GF-D8 (cell line): ENCODE measurements around the gene COPZ2.
"Not testable (repeated sequence)": the region's sequence is repeated elsewhere in the genome, so short reads cannot be mapped to it uniquely, and the experiment has no call there.

Source experiments
- DNase-seq: peaks from one replicate; lab custom pipeline; 2025; lab: John Stamatoyannopoulos, UW

COPZ2 gene

DNA sequence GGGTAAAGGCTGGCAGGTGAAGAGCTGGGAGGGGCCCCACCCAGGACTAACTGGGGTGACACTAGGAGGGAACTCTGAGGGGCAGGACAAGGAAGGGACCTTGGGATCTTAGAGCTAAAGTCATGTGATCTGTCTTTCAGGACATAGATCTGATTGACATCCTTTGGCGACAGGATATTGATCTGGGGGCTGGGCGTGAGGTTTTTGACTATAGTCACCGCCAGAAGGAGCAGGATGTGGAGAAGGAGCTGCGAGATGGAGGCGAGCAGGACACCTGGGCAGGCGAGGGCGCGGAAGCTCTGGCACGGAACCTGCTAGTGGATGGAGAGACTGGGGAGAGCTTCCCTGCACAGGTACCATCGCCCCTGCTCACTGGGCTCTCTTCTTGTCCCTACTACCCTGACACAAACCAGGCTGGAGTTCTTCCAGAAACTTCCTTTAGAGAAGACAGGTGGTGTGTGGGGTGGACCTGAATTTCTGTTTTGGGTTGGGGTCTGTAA is 18.7 kb upstream of the COPZ2 start:
- no peak for DNase-seq

- DNase-seq = no peak
These were observed 18.1 kb upstream of the COPZ2 start for GRCh38 chr17:48055531-48056245.

- no peak for DNase-seq
These were observed 16.9 kb upstream of the COPZ2 start for GRCh38 chr17:48054238-48055185.

- no peak for DNase-seq
These were observed 16.2 kb upstream of the COPZ2 start for GRCh38 chr17:48053758-48054237.

GRCh38 chr17:48052956-48053757 is 15.6 kb upstream of the COPZ2 start:
- DNase-seq = no peak

DNA sequence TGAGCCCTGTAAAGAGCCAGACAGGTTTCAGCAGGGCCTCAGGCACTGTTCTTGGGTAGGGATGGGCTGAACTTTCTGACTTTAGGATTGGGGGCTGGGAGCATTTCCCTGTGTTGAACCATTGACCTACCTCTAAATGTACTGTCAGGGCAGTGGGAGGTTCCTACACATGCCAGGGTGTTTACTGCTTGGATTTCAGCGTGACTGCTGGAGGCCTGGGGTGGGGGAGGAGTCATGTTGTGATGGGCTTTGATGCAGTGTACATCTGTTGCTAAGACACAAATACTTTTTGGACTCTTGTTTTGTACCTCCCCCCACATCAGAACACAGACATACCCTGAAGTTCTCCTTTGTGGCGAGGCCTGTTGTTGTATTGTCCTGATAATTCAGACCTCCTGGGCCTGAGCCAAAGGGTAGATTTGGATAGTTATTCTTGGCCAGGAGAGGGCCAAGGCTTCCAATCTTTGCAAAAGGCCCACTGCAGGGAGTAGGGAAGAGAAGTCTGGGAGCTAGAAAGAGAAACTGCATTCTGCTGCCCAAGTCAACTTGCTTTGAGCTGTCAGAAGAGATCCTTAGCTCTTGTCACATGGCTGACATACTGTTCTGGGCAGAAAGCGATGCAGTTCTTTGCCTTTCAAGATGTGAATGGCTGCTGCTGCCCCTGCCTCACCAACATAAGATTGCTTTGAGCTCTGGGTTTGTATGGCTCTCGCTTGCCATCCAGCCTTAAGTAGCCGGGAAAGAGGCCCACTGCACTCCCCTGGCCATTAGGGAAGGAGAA is 14.3 kb upstream of the COPZ2 start:
- no peak for DNase-seq

DNA sequence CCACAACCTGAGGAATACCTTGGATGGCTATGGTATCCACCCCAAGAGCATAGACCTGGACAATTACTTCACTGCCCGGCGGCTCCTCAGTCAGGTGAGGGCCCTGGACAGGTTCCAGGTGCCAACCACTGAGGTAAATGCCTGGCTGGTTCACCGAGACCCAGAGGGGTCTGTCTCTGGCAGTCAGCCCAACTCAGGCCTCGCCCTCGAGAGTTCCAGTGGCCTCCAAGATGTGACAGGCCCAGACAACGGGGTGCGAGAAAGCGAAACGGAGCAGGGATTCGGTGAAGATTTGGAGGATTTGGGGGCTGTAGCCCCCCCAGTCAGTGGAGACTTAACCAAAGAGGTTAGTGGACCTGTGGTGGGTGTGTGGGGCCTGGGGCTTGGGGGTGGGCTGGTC is 13.7 kb upstream of the COPZ2 start:
- DNase-seq = no peak

GRCh38 chr17:48048384-48049126 is 11.0 kb upstream of the COPZ2 start:
- DNase-seq = peak; percentile 70

- DNase-seq = peak; percentile 99
These were observed 10.3 kb upstream of the COPZ2 start, which contains the start of gene NFE2L1 for GRCh38 chr17:48047741-48048383. Gene NFE2L1, plus strand, starts transcription at chr17:48048359. Its CDS starts 2,760 bp downstream, at chr17:48051119.

- no peak for DNase-seq
These were observed 9.6 kb upstream of the COPZ2 start for GRCh38 chr17:48047113-48047740.

GRCh38 chr17:48046296-48046695 is 8.7 kb upstream of the COPZ2 start:
- DNase-seq = no peak

DNA sequence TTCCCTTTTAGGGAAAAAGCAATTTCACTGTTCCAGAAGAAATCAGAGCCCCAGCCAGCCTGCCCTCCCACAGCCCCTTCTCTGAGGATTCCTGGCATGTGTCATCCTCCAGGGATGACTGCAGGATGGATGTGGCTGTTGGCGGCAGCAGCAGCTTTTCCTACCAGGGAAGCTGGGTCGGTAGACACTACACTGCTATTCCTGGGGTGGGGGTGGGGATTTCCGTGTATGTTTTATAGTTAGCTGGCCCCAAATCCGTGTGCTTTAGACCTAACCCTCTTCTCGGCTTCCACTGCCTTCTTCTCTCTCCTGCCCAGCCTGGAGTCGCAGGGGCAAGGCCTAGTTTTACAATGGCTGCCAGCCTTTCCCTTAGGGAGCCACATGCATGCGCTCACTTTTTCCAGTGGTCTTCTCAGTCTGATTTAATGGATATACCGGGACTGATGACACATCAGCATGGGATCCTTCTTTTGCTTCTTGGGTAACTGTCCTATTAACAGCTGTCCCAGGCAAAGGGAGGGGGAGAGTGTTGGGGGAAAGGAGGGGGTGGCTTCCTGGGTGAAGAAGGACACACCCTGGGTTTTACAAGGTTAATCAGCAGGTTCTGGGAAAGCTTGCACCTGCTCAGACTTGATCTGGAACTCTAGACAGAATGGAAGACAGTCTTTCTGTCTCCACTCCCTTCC is 7.9 kb upstream of the COPZ2 start:
- no peak for DNase-seq

DNA sequence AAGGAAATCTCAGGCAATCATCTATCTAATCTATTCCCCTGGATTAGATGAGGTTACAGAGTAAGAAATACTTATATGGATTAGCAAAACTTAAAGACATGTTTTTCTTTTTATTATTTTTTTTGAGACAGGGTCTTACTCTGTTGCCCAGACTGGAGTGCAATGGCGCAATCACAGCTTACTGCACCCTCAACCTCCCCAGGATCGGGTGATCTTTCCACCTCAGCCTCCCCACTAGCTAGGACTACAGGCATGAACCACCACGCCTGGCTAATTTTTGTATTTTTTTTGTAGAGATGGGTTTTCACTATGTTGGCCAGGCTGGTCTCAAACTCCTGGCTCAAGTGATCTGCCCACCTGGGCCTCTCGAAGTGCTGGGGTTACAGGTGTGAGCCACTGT is 7.3 kb upstream of the COPZ2 start:
- DNase-seq = no peak

DNA sequence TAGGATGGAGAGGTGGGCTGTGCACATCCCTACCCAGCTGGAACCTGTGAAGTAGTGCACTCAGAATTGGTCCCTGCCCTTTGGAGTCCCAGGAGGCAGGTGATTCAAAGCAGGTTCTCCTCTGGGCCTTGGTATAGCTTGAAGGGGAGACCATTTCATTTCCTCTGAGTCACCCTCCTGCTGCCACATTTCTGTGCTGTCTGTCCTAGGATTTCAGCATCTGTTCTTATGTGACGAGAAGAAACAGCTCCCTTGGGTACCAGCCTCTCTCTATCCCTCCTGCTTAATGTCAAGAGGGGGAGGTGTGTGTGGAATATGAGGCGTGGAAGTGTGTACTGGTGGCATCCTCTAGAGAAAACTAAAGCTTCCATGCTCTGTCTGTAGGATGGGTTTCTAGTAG is 5.6 kb upstream of the COPZ2 start:
- DNase-seq = no peak

DNA sequence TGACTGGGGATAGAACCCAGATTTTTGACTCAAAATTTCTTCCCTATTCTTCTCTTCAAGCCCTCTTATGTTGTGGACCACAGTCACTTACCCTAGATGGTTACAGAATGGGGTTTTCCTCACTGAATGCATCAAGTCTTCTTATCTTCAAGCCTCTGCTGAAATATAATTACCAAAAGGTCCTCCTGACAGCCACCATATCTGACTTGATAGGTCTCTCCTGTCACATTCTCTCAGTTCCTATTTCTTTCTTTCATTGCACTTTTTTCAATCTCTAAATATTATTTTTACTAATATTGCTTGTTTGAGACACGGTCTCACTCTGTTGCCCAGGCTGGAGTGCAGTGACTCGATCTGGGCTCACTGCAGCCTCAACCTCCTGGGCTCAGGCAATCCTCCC is 1.1 kb upstream of the COPZ2 start:
- DNase-seq = no peak

DNA sequence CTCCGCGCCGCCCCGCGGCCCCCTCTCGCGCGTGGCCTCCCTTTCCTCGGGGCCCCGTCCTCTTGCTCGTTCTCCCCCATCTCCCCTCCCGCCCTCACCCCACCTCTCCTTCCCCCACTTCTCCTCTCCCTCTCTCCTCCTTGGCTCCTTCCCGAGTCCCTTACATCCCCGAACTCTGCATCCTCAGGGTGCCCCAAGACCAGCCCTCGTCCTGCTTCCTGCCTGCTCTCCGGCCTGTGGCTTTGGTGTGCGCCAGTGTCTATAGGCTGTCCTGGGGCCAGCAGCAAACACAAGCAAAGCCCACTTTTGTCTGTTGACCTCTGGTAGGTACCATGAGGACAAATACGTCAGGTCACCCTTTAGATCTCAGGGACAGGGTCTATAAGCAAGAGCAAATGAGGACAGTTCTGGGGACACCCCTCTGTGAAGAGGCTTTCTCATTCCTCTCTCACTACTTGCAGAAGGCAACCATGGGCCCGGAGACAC is 284 bp upstream of the COPZ2 start:
- no peak for DNase-seq

- DNase-seq = no peak
These were observed 933 bp downstream of the COPZ2 start for GRCh38 chr17:48036693-48037035.

DNA sequence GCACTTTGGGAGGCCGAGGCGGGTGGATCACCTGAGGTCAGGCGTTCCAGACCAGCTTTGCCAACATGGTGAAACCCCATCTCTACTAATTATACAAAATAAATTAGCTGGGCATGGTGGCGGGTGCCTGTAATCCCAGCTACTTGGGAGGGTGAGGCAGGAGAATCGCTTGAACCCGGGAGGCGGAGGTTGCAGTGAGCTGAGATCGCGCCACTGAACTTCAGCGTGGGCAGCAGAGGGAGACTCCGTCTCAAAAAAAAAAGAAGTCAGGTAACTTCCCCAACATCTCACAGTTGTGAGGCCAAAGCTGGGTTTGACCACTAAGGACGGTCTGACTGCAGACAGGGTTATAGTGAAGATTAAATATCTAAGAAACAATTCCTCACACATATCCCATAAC is 2.9 kb downstream of the COPZ2 start:
- DNase-seq = not testable (repeated sequence)

- DNase-seq = no peak
These were observed 5.6 kb downstream of the COPZ2 start for GRCh38 chr17:48031966-48032365.
